GM12892 (cell line): ENCODE data around the gene SAMD14.

Experiments used
- POLR2A ChIP-seq: IDR thresholded peaks from 2 replicates; pipeline ENCODE4 v1.6.1; 2011; ENCODE audit warnings: low read depth, low read length, control low read depth
- POLR2AphosphoS5 ChIP-seq: IDR thresholded peaks from 2 replicates; pipeline ENCODE4 v1.6.1; 2011; ENCODE audit warnings: low read depth, low read length, control low read depth
- TAF1 ChIP-seq: IDR thresholded peaks from 2 replicates; pipeline ENCODE4 v1.6.1; 2011; ENCODE audit warnings: low read depth, mild to moderate bottlenecking, control low read depth, low read length, borderline replicate concordance

- TF ChIP-seq POLR2AphosphoS5 (no peak; the same call in 1 of the 2 replicates), TAF1 (no peak), POLR2A (no peak)
Observed at GRCh38 chr17:50146927-50147665, 17.1 kb upstream of the SAMD14 start.
